ENCODE measurements around the gene HASPIN.
A peak's percentile ranks its signal among the peaks of the same experiment; 100 is the strongest.
"Not testable (repeated sequence)": the region's sequence is repeated elsewhere in the genome, so short reads cannot be mapped to it uniquely, and the experiment has no call there.

HASPIN gene

DNA sequence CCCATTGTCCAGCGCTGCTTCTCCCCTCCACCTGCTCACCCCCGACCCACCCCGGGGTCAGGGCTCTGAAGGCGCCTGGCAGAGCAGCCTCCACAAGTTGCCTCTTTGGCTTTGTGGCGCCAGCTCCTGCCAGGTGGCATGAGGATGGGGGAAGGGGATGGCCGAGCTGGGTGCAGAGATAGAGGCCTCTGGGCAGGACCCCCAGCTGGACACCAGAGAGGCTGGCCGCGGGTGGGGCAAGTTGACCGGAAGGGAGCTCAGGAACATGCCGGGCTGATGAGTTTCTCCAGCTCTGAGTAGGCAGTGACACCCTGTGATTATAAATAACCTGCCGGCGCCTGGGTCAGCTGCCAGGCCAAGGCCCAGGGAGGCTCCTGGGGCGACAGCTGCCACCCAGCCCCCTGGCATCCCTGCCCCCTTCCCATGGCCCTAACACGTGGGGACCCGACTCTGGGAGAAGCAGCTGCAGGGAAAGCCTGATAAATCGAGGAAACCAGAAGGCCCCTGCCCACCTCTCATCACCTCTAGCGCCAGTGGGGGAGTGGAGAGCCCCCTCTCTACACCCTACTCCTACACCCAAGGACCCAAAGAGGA, 28.5 kb upstream of the HASPIN start:
- DNase-seq = no peak
- in situ Hi-C loops (cut with MboI; ENCODE audit: low pct_unique_long_range_greater_than_20kb, low sequenced_read_pairs) = no loop called here

GRCh38 chr17:3695723-3696411, 27.8 kb upstream of the HASPIN start, which contains the start of gene P2RX5:
Gene P2RX5 (minus strand): TSS chr17:3696155. CDS start chr17:3696005, 150 bp downstream.
- DNase-seq = peak; percentile 50
- in situ Hi-C loops (cut with MboI; ENCODE audit: low pct_unique_long_range_greater_than_20kb, low sequenced_read_pairs) = no loop called here

DNA sequence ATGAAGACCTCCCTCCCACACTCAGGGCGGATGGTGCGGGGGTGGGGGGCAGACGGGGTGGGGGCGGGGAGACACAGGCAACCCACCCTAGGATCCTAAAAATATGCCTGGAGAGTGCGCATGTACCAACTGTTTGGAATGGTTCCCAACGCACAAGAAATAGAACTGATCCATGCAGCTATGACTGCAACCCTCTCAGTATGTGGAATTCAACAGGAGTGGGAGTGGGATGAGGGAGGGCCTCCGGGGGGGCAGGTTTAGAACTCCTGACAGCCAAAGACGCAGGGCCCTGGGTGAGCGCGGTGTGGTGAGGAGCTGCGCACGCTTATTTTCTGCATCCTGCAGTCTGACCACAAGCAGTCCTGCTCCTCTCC, 26.6 kb upstream of the HASPIN start:
- no peak for DNase-seq
- in situ Hi-C loops (cut with MboI; ENCODE audit: low pct_unique_long_range_greater_than_20kb, low sequenced_read_pairs) = no loop called here

DNA sequence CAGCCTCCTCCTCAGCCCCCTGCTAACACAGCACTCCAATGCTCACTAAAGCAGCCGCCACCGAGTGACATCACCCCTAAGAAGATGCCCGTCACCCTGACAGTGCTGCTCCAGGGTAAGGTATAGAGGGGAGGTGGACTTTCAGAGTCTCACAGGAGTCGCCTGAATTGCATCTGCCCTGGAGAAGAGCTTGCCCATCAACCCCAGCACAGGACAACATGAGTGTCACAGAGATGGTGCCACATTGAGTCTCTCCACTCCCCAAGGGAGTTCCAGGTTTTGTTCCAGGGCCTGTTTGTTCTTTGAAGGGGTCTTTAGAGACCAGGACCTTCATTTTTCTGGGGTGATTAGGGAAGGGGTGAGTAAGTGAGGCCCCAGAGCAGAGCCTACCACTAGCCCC, 25.6 kb upstream of the HASPIN start:
- DNase-seq = no peak
- in situ Hi-C loops (cut with MboI; ENCODE audit: low pct_unique_long_range_greater_than_20kb, low sequenced_read_pairs) = no loop called here

DNA sequence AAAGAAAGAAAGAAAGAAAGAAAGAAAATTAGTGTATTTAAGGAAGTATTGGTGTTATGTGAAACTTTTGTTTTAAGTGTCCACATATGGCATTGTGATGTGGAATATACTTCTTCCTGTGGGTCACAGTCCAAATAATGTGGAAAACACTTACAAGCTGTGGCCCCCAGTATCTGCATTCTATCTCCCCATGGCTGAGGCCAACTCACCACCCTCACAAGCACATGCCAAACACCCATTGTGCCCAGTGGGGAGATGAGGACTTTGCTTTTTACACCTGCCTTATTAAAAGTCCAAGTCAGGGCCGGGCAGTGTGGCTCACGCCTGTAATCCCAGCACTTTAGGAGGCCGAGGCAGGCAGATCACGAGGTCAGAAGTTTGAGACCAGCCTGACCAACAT, 23.8 kb upstream of the HASPIN start:
- in situ Hi-C loops (cut with MboI; ENCODE audit: low pct_unique_long_range_greater_than_20kb, low sequenced_read_pairs) = no loop called here
- DNase-seq = no peak

- DNase-seq; in situ Hi-C loops (cut with MboI; ENCODE audit: low pct_unique_long_range_greater_than_20kb, low sequenced_read_pairs): not testable (repeated sequence)
Observed at GRCh38 chr17:3702041-3702539, 21.6 kb upstream of the HASPIN start.

DNA sequence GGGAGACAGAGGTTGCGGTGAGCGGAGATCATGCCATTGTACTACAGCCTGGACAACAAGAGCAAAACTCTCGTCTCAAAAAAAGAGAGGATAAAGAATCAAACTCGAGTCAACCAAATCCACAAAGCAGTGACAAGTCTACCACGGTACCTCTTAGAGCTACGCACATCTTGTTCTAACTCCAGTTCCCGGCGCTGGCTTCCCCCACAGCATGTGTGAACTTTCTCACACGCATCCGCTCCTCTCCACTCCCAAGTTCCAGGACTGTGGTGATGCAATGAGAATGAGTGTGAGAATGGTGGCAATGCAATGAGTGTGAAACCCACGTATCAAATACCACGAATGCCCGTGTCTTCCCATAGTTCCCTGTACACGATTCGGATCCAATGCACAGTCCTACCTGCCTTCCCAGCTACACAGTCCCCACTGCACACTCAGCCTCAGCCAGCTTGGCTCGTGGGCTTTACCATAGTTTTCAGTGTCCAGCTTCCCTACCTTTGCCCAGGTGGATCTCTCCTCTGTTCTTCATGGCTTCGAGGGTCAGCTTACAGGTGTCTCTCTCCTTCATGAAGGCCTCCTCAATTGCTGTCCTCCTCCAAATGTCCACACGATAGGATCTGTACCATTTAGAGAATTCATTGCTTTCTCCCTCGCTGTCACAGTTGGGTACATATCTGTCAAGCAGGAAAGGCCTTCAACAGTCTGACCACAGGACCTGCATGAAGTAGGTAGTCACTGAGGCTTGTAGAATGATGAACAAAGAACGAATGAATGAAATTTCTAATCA, 18.6 kb upstream of the HASPIN start:
- no peak for DNase-seq
- in situ Hi-C loops (cut with MboI; ENCODE audit: low pct_unique_long_range_greater_than_20kb, low sequenced_read_pairs) = no loop called here

- in situ Hi-C loops (cut with MboI; ENCODE audit: low pct_unique_long_range_greater_than_20kb, low sequenced_read_pairs); DNase-seq: not testable (repeated sequence)
Observed at GRCh38 chr17:3705718-3705984, 18.1 kb upstream of the HASPIN start.

GRCh38 chr17:3708366-3708765, 15.3 kb upstream of the HASPIN start:
- no peak for DNase-seq
- in situ Hi-C loops (cut with MboI; ENCODE audit: low pct_unique_long_range_greater_than_20kb, low sequenced_read_pairs) = no loop called here

- in situ Hi-C loops (cut with MboI; ENCODE audit: low pct_unique_long_range_greater_than_20kb, low sequenced_read_pairs) = no loop called here
- DNase-seq = no peak
Observed at GRCh38 chr17:3710951-3711383, 12.7 kb upstream of the HASPIN start.

GRCh38 chr17:3712811-3713463, 10.8 kb upstream of the HASPIN start:
- DNase-seq = no peak
- in situ Hi-C loops (cut with MboI; ENCODE audit: low pct_unique_long_range_greater_than_20kb, low sequenced_read_pairs) = no loop called here

DNA sequence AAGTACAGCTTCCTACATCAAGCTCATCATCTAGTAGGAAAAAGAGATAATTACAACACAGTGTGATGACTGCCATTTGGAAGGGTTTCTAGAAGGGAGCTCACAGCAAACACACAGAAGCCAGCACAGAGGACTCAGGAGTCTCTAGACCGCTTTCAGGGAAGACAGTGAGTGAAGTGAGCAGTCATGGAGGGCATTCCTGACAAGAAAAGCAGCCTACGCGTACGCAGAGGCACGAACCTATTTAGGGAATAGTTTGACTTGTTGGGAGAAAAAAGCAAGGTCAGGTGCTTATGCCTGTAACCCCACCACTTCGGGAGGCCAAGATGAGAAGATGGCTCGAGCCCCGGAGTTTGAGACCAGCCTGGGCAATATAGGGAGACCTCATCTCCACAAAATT, 8.4 kb upstream of the HASPIN start:
- in situ Hi-C loops (cut with MboI; ENCODE audit: low pct_unique_long_range_greater_than_20kb, low sequenced_read_pairs) = no loop called here
- no peak for DNase-seq

- in situ Hi-C loops (cut with MboI; ENCODE audit: low pct_unique_long_range_greater_than_20kb, low sequenced_read_pairs) = no loop called here
- DNase-seq = no peak
Observed at GRCh38 chr17:3718201-3718600, 5.5 kb upstream of the HASPIN start.

DNA sequence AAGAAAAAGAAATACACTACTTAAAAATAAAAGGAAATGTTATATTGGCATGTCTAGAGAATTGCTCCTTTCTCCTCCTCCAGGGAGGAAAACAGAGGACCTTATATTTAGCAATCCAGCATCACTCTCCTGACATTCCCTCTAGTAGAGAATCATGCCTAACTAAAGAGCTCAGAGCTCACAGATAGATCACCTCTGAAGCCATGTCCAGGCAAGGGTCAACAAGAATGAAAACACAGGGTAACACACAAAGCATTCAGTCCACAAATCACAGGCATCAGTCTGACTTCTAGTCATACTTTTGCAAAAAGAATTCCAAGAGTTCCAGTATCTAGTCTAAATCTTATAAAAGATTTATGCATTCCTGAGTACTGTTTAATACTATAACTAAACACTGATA, 4.4 kb upstream of the HASPIN start:
- in situ Hi-C loops (cut with MboI; ENCODE audit: low pct_unique_long_range_greater_than_20kb, low sequenced_read_pairs) = no loop called here

DNA sequence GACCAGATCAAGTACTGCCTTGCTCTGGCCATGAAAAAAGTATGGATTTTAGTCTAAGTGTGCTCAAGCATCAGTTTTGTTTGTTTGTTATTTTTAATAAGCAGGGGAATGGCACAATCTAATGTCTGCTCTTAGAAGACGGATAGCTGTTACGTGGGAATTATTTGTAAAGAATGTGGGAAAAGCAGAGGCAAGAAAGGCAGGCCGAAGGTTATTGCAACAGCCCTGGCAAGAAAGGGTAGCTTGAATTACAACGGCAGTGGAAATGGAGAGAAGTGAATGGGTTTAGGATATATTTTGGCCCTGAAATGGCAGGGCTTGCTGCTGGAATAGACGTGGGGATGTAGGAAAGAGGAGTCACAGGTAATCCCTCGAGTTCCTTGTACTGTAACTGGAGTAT, 987 bp upstream of the HASPIN start:
- in situ Hi-C loops (cut with MboI; ENCODE audit: low pct_unique_long_range_greater_than_20kb, low sequenced_read_pairs) = no loop called here
- DNase-seq = no peak

More for the DNA sequence above, 4.4 kb upstream of the HASPIN start:
- no peak for DNase-seq

DNA sequence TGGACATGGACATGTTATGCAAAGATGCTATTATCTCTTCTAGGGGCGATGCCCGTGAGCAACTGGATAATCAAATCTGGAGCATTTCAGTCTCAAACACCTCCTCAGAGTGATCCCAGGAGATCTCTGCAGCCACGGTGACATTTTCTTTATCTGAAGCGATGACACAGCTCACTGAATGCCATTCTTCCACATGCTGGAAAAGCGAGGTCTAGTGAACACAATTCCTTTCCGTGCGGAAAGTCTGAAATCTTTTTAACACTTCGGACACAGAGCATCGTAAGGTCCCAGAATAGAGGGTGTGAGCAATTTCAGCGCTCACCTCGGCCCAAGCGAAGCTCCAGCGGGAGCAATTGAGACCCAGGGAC, 531 bp upstream of the HASPIN start:
- no peak for DNase-seq
- in situ Hi-C loops (cut with MboI; ENCODE audit: low pct_unique_long_range_greater_than_20kb, low sequenced_read_pairs) = no loop called here

DNA sequence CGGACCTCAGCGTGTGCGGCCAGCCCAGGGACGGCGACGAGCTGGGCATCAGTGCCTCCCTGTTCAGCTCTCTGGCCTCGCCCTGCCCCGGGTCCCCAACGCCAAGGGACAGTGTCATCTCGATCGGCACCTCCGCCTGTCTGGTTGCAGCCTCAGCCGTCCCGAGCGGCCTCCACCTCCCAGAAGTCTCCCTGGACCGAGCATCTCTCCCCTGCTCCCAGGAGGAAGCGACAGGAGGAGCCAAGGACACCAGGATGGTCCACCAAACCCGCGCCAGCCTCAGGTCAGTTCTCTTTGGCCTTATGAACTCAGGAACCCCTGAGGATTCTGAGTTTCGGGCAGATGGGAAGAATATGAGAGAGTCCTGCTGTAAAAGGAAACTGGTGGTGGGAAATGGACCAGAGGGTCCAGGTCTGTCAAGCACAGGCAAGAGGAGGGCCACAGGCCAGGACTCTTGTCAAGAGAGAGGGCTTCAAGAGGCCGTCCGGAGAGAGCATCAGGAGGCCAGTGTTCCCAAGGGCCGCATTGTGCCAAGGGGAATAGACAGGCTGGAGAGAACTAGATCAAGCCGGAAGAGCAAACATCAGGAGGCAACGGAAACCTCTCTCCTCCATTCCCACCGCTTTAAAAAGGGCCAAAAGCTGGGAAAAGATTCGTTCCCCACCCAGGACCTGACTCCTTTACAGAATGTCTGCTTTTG, 825 bp downstream of the HASPIN start:
- no peak for DNase-seq
- in situ Hi-C loops (cut with MboI; ENCODE audit: low pct_unique_long_range_greater_than_20kb, low sequenced_read_pairs) = no loop called here

GRCh38 chr17:3727041-3727440, 3.3 kb downstream of the HASPIN start:
- in situ Hi-C loops (cut with MboI; ENCODE audit: low pct_unique_long_range_greater_than_20kb, low sequenced_read_pairs) = no loop called here
- no peak for DNase-seq

DNA sequence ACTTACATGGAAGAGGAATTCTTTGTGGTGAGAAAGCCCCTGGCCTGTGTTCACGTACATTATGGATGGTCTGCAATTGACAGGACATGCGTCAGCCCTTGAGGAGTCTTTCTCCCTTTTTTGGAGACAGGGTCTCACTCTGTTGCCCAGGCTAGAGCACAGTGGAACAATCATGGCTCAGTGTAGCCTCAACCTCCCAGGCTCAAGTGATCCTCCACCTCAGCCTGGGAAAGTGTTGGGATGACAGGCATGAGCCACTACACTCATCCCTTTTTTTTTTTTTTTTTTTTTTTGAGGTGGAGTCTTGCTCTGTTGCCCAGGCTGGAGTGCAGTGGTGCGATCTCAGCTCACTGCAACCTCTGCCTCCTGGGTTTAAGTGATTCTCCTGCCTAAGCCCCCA, 4.4 kb downstream of the HASPIN start:
- in situ Hi-C loops (cut with MboI; ENCODE audit: low pct_unique_long_range_greater_than_20kb, low sequenced_read_pairs); DNase-seq: not testable (repeated sequence)

All from KBM-7 (cell line).